NK-92 treated with Interleukin-12 subunit alpha and Interleukin-12 subunit beta, amount 100 ng/mL, for 24 hours (cell line): ENCODE data around the gene FAM114A1.
"Not testable (repeated sequence)": the region's sequence is repeated elsewhere in the genome, so short reads cannot be mapped to it uniquely, and the experiment has no call there.

Source experiments
- DNase-seq: peaks from one replicate; lab custom pipeline; 2025; lab: John Stamatoyannopoulos, UW

The FAM114A1 gene

DNA sequence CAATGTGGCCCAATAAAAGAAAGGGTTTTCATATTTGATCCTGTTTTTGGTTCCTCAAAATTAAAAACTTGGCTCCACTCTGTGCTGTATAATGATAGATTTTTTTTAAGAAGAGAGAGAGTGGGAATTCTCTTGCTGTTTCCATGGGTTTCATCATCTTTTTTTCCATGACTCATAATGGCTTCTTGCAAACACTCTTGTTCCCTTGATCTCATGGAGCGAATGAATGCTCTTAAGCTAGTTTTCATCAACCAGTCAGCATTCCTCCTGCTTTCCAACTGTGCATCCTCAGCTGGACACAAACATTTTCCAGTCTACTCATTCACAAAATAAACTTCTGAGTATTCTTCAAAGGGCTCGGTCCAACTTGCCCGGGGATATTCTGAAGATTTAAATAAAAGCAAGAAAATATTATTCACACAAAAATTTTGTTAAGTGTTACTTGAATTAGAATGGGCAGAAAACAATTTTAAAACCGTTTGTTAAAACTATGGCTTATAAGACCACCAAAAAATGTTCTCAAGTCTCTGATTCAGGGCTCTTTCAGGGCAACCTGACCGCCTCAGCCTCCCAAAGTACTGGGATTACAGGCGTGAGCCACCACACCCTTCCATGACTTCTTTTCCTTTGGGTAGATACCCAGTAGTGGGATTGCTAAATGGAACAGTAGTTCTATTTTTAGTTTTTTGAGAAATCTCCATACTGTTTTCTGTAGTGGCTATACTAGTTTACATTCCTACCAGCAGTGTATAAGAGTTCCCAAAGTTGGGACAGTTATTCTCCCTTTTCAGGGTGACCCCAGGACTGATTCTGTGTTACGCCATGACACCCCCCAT, 99.9 kb downstream of the FAM114A1 start:
- no peak for DNase-seq

DNA sequence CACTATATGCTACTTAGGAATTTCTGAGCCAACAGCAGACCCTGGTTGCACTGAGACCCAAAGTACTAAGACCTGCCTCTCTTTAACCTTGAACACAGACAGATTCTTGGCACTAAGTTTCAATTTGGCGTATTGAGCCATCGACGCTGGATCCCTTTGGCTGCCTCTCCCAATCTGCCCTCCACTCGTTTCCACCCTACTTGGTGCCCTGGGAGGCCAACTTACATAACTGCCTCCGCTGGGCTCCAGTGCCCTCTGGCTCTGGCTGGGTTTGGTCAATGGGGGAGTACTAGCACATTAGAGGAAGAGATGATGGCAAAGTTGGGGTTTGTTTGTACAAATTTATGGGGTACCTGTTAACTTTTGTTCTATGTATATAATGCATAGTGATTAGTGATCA, 101.1 kb downstream of the FAM114A1 start:
- no peak for DNase-seq

DNA sequence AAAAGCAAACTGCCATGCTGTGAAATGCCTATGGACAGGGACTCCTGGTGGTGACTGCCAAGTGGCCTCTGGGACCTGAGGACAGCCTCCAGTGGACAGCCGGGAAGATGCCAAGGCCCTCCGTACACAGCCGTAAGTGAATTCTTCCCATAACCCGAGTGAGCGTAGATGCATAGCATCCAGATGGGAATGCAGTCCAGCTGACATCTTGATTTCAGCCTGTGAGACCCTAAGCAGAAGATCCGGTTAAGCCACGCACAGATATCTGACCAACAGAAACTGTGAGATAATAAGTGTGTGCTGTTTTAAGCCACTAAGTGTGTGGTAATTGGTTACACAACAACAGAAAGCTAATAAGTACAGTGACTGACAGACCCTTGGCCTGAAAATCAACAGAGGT, 108.7 kb downstream of the FAM114A1 start:
- DNase-seq: no peak

DNA sequence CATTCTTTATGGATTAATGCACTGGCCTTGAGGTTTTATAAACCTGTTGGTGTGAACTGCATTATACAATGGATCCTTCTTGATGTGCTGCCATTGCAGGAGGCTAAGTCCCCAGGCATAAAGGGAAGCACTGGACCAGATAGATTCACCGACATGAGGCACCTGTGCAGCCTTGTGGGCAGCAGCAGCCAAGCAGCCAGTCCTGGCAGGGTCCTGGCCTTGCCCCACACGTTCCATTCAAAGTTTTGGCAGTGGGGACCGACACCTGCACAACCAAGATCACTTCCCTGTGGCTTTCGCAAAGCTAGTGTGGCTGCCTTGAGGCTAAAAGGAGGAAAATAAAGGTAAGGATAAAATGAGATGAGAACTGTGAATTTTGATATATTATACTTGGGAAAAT, 111.5 kb downstream of the FAM114A1 start:
- no peak for DNase-seq

DNA sequence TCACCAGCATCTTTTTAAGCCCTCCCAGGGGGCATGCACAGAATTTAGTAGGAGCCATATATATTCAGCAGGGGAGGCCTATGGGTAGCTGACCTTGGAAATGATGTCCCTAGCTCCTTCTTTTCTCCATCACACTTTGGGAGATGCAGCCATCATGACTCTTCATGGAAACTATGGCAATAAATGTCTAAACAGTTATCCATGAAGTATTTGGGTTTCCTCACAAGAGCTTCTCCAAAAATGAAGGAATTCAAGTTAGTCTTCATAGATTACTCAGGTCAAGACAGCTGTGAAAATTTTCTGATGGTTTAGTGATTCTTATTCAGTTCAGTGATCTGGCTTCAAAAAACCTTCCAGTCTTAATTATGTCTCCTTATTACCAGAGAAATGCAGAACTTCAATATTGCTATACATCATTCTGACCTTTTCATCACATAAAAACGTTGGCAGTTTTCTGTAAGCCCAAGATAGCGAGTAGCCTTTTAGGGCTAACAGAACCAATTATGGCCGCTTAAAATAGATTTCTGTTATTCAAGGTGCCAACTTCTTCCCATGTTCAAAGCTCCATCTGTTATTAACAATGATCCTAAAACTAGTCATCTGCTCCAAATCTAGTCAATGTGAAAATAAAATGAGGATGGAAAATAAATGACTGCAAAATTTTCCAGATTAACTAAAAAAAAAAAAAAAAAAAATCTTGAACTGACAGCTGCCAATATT, 112.1 kb downstream of the FAM114A1 start:
- no peak for DNase-seq

DNA sequence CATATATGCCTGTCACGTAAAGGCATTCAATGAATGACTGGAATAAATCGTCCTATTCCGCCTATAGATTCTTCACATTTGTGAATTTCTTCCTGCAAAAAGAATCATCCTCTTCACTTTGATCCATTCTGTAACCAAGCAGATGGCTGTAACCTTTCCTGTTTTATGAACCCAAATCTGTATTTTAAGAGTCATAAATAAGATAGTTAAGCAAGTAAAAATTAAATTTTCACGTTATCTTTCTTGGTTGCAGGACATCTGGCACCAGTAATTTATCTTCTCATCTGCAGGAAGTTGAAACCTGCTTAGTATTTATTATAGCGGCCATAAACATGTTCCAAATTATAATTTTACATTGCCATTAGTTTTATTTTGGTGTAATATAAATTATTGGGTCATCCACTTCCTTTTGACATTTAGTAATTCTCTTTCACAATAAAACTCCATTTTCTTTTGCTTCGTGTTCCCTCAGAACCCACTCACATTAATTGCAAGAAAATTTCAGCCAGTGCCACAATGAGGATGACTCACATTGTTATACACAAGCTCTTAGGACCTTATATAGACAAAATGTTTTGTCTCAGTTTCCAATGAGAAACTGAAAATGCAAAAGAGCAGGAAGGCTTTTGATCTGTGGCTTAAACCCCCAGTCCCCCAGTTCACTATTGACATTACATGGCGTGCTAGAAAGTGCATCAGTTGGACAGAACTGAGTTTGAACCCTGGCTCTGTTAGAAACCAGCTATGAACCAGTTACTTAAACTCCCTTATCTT, 113.5 kb downstream of the FAM114A1 start:
- DNase-seq: no peak

DNA sequence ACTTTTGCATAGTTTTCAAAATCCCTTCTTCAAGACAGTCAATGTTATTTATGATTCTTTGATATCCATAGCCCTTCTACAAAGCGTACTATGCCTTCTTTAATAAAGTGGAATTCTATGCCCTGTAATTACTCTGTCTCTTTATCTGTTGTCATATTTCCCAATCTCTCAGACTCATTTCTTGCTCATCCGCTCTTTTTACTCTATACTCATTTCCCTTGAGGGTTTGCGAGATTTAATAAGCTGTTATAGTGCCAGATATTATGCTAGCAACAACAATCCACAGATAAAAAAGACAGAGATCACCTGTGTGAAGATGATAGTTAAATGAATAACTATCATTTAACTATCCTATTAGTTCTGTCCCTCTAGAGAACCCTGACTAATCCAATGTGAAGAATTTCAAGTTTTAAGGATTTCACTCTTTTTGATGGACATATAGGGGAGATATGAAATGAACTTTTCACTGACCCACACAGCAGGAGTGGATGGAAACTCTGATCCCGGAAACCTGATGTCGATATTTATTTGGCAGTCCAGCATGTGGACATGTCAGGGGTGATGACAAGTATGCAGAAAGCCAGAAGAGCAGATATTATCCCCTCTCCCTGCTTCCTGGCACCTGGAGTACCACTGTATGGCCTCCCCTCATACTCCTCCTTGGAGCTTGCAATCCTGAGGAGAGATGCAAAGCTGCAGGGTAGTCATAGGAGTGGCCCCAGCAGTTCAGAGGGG, 114.9 kb downstream of the FAM114A1 start:
- no peak for DNase-seq

DNA sequence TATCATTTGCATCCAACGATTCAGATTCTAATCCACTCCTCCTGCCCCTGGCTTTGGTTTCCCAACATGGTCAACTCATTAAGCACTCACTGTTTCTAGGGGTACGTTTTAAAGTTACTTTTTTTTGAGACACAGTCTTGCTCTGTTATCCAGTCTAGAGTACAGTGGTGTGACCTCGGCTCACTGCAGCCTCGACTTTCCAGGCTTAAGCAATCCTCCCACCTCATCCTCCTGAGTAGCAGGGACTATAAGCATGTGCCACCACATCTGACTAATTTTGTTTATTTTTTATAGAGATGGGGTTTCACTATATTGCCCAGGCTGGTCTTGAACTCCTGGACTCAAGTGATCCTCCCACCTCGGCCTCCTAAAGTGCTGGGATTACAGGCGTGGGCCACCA, 115.7 kb downstream of the FAM114A1 start:
- no peak for DNase-seq

DNA sequence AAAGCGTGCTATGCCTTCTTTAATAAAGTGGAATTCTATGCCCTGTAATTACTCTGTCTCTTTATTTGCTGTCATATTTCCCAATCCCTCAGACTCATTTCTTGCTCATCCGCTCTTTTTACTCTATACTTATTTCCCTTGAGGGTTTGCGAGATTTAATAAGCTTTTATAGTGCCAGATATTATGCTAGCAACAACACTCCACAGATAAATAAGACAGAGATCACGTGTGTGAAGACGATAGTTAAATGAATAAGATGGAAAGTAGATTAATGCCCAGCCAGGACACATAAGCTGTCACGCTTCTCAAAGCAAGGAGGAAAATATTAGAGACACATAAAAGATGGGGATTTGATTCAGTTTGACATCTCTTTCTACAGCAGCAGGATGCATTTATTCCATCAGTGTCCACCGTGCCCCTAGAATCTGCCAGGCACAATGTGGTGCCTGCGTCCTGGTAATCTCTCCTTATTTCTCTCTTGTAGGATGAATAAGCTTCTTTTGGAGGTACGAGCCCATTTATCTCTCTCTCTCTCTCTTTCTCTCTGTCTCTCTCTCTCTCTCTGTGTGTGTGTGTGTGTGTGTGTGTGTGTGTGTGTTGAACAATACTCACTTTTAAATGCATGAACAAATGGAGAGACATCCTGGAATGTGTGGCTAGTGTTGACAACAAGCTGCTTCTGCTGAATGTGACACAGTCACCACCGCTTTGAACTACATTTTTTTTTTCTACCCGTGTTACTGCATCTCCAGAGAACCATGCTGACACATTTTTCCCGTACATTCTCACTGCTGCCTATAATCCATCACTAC, 116.4 kb downstream of the FAM114A1 start:
- no peak for DNase-seq

DNA sequence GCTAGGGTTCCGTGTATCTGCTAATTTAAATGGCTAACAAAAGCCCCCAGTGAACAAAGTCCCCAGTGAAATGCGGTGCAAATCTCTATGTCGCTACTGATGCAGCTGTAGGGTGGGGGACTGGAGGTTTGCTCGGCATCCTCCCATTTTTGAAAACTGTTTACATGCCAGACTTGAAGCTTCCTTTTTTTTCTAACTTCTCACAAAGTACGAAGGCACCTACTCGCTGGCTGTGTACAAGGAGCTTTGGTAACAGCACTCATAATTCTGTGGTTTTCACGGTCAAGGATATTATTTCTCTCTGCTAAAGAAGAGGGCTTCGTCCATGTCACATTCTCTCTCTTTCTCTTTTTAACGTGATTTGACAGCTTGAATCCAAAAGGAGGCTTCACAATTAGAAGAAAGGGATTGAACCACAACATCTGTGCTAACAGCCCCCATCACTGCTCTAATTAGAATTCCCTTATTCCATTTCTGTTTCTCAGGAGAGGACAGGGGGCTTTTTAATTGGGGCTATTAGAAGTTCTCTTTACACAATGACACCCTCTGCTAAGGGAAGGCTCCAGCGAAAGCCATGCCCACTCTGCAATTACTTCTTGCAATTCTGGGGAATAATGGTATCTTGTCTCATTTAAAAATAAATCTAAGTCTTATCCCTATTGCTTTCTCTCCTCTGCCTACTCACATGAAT, 117.9 kb downstream of the FAM114A1 start:
- no peak for DNase-seq

DNA sequence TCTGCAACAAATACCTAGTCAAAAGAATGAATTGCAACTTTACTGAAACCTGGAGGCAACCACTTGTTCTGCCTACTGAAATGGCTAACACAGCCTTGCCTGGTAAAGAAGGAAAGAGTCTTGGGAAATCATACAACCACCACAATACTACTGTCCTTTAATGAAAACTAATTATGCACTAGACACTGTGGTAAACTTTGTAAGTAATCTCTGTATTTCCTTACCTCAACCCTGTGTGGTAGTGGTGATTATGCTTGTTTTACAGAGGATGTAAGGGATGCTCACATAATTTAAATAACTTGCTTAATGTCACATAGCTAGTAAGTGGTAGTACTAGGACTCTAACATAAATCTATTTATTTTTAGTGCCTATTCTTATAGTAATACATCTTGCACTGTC, 119.9 kb downstream of the FAM114A1 start:
- DNase-seq: no peak

DNA sequence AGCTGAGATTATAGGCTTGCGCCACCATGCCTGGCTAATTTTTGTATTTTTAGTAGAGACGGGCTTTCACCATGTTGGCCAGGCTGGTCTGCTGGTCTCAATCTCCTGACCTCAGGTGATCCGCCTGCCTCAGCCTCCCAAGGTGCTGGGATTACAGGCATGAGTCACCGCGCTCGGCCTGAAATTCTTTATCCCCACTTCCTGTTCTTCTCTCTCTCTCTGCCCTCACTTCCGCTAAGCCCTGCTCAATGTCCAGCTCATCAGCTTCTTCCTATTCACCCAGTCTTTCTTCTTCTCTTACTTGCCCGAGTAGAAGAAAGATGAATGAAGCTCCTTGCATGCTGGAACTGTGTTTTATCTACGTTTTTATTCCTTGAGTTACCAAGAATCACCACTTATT, 120.7 kb downstream of the FAM114A1 start:
- not testable (repeated sequence) for DNase-seq

DNA sequence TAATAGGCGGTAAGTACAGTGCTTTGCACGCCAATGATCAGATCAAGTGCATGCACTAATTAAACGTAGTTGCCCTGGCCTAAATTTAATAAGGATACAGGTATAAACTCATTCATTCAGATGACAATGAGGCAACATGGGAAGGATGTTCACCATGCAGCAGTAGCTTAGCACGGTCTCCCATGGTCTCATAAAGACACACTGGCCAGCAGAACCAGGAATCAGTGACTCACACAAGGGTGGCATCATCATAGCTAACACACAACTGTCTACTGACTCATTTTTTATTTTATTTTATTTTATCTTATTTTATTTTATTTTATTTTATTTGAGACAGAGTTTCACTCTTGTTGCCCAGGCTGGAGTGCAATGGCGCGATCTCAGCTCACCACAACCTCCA, 121.9 kb downstream of the FAM114A1 start:
- no peak for DNase-seq

DNA sequence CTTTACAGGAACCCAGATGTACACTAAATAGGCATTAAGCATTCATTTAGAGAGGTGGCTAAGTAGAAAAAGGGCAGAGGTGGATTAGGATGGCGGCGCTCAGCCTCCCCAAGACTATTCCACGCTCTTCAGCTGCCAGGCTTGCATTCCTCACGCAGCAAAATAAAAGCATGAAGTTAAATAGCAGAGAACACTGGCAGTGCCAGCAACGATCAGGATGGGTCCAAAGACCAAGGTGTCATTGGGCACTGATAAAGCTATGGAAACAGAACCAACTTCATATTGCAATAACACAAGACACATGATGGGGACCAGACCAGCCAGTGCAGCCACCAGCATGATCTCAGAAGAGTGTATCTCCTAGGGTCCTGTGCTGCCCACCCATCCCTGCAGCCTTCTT, 122.6 kb downstream of the FAM114A1 start:
- DNase-seq: no peak

DNA sequence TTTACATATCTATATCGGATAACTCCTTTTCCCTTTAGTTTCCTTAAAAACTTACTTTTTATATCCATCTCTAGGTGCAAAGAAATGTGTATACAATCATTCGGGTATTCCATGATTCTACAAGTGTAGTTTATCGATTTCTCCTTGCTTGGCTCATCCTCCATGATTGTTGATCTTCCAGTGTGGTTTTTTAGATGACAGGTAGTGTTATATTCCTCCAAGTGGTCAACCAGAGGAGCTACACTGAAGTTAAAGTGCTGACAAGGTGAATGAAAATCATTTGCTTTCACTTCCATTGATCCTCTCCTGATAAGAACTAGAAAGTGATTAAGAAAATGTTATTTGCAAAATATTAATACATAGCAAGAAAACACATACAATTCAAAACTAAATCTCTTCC, 126.1 kb downstream of the FAM114A1 start:
- no peak for DNase-seq

DNA sequence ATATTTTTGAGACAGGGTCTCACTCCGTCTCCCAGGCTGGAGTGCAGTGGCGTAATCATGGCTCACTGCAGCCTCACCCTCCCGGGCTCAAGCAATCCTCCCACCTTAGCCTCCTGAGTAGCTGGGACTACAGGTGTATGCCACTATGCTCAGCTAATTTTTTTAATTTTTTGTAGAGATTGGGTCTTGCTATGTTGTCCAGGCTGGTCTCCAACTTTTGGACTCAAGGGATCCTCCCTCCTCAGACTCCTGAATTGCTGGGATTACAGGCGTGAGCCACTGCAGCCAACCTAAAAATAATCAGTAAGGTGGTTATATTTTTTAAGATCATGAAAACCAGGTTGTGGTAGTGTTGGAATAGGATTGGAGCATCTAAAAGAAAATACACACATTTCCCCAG, 126.5 kb downstream of the FAM114A1 start:
- DNase-seq: no peak
